Endodermal cell (in vitro differentiated cells): ENCODE data around the gene LGALS14. TPM values are rescaled to one million over a fixed set of nuclear protein-coding genes. Genes with fewer than 3 reads are reported as not detected.

Source experiments
- DNase-seq: peaks from one replicate; pipeline ENCODE4 v3.0.0-alpha.2; 2017
- H3K27ac ChIP-seq: 2 replicates; pipeline ENCODE4 v1.5.1; 2013; ENCODE audit warnings: mild to moderate bottlenecking, low read depth, low read length, moderate library complexity
- H3K27me3 ChIP-seq: 2 replicates; pipeline ENCODE4 v1.6.1; 2013; ENCODE audit warnings: mild to moderate bottlenecking, low read length, moderate library complexity; ENCODE audit not compliant: insufficient read depth, control insufficient read depth, poor library complexity, severe bottlenecking
- H3K36me3 ChIP-seq: 2 replicates; pipeline ENCODE4 v1.7.0; 2013; ENCODE audit warnings: mild to moderate bottlenecking, low read length, moderate library complexity; ENCODE audit not compliant: control insufficient read depth, insufficient read depth
- H3K4me1 ChIP-seq: one replicate; pipeline ENCODE4 v1.7.0; 2013; ENCODE audit warnings: low read length; ENCODE audit not compliant: control insufficient read depth, insufficient read depth
- H3K4me3 ChIP-seq: 2 replicates; pipeline ENCODE4 v1.5.1; 2013; ENCODE audit warnings: mild to moderate bottlenecking, low read length, moderate library complexity
- H3K9ac ChIP-seq: 2 replicates; pipeline ENCODE4 v1.6.1; 2013; ENCODE audit warnings: mild to moderate bottlenecking, low read length, moderate library complexity; ENCODE audit not compliant: poor library complexity, severe bottlenecking; ENCODE audit errors: extremely low read depth
- H3K9me3 ChIP-seq: 2 replicates; pipeline ENCODE4 v1.6.1; 2013; ENCODE audit warnings: mild to moderate bottlenecking, low read length, moderate library complexity; ENCODE audit not compliant: control insufficient read depth
- H3K27ac Mint-ChIP-seq: 2 replicates; pipeline ENCODE4 v1.8.0; 2020; ENCODE audit warnings: mixed read lengths
- H3K27me3 Mint-ChIP-seq: 2 replicates; pipeline ENCODE4 v1.8.0; 2021; ENCODE audit warnings: mild to moderate bottlenecking, mixed read lengths; ENCODE audit not compliant: insufficient read depth
- H3K36me3 Mint-ChIP-seq: 2 replicates; pipeline ENCODE4 v1.8.0; 2020; ENCODE audit warnings: low read depth, mixed read lengths
- H3K4me1 Mint-ChIP-seq: 2 replicates; pipeline ENCODE4 v1.8.0; 2020; ENCODE audit warnings: mixed read lengths
- H3K4me3 Mint-ChIP-seq: 2 replicates; pipeline ENCODE4 v1.8.0; 2020; ENCODE audit warnings: mild to moderate bottlenecking, moderate library complexity, mixed read lengths
- H3K9me3 Mint-ChIP-seq: 2 replicates; pipeline ENCODE4 v1.8.0; 2020; ENCODE audit warnings: mild to moderate bottlenecking, mixed read lengths
- CTCF ChIP-seq: fragments of 200-600 bp; sonication (generic); conservative IDR thresholded peaks from 2 replicates; pipeline ENCODE4 v1.5.0; 2021; ENCODE audit warnings: antibody characterized with exemption, mild to moderate bottlenecking
- WGBS, 2 experiments: methylation state at CpG; one replicate each; pipeline versions ENCODE4 v1.1.5 to v1.1.7; 2013; ENCODE audit warnings: missing lambda C conversion rate in 2 of 2, mixed read lengths in 1 of 2; ENCODE audit not compliant: insufficient coverage in 1 of 2, insufficient read length in 1 of 2; 5-methylcytosine and 5-hydroxymethylcytosine counted together
- total RNA-seq, 2 donors: library from RNA; stranded (reverse); fragmentation: NEBNext Ultra II Directional in 1 of 2; extraction: Animal tissue kit (Norgen Biotek cat#: 25700) in 1 of 2; gene quantifications; 2 replicates in 1 of 2; 3 replicates in 1 of 2; pipeline ENCODE4 v1.2.1, GENCODE V29; 2021

Gene LGALS14
- total RNA-seq, 2 donors from 2014 or later = not detected

GRCh38 chr19:39737891-39738290 lies 33.6 kb downstream of the LGALS14 start, which contains the start of gene CLC:
Gene CLC (minus strand): TSS chr19:39738029. CDS start chr19:39737952, 77 bp downstream.
- Histone ChIP-seq H3K27me3 (peaks cover 22% of the 10 kb centered on the region), H3K27ac (no peak within 1 kb of the TSS), H3K36me3 (no peaks in the 10 kb centered on the region), H3K4me3 (no peak within 1 kb of the TSS), H3K4me1 (no peaks in the 10 kb centered on the region), H3K9me3 (no peaks in the 10 kb centered on the region), H3K9ac (no peak within 1 kb of the TSS)
- Mint-ChIP-seq H3K4me1 (no peaks in the 10 kb centered on the region), H3K4me3 (no peak within 1 kb of the TSS), H3K36me3 (no peaks in the 10 kb centered on the region), H3K27me3 (peaks cover 8% of the 10 kb centered on the region), H3K9me3 (no peaks in the 10 kb centered on the region), H3K27ac (no peak within 1 kb of the TSS)
- DNase-seq = no peak
- no peak for TF ChIP-seq CTCF
- WGBS, 2 experiments = 73 to 78% methylated on average over 2 to 3 of the region's 3 CpGs

GRCh38 chr19:39738814-39739213 lies 34.5 kb downstream of the LGALS14 start:
- Histone ChIP-seq H3K9ac (no peak overlapping the region), H3K4me3 (no peak overlapping the region), H3K27ac (no peak overlapping the region), H3K27me3 (peaks cover 22% of the 10 kb centered on the region), H3K36me3 (no peaks in the 10 kb centered on the region), H3K9me3 (no peaks in the 10 kb centered on the region), H3K4me1 (no peaks in the 10 kb centered on the region)
- DNase-seq = no peak
- 69 to 83% methylated on average over 1 to 3 of the region's 3 CpGs for WGBS, 2 experiments
- Mint-ChIP-seq H3K9me3 (no peaks in the 10 kb centered on the region), H3K4me1 (no peaks in the 10 kb centered on the region), H3K27ac (no peak overlapping the region), H3K36me3 (no peaks in the 10 kb centered on the region), H3K4me3 (no peak overlapping the region), H3K27me3 (peaks cover 9% of the 10 kb centered on the region)
- no peak for TF ChIP-seq CTCF

DNA sequence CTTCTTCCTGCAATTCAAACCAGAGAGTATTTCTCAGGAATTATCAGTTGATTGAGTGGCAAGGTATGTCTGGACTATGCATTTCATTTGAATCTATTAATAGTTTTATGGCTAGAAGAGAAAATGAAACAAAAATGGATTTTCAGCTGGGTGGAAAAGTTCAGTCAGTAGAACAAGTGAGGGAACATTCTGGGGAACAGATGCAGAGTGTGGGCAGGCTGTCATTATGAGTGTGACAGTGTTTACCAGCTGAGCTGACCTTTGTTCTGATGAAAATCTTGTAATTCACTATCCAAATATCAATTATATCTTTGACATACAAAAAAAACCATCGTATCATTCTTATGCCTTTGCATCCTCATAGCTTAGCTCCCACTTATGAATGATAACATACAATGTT lies 36.1 kb downstream of the LGALS14 start:
- Mint-ChIP-seq H3K9me3 (no peaks in the 10 kb centered on the region), H3K4me1 (no peaks in the 10 kb centered on the region), H3K4me3 (no peak overlapping the region), H3K36me3 (no peaks in the 10 kb centered on the region), H3K27me3 (peaks cover 4% of the 10 kb centered on the region), H3K27ac (no peak overlapping the region)
- Histone ChIP-seq H3K27ac (peak overlapping the region; percentile 67), H3K4me3 (no peak overlapping the region), H3K27me3 (peaks cover 25% of the 10 kb centered on the region), H3K36me3 (no peaks in the 10 kb centered on the region), H3K9ac (no peak overlapping the region), H3K9me3 (no peaks in the 10 kb centered on the region), H3K4me1 (no peaks in the 10 kb centered on the region)
- DNase-seq = no peak
- 88 to 89% methylated on average over 1 of the region's 1 CpG for WGBS, 2 experiments
- TF ChIP-seq CTCF = no peak
